Kidney glomerular epithelial cell (primary cell): ENCODE data around the gene MAPRE2.

Experiments used
- DNase-seq: peaks from one replicate; lab custom pipeline; 2025; lab: John Stamatoyannopoulos, UW

Gene MAPRE2

DNA sequence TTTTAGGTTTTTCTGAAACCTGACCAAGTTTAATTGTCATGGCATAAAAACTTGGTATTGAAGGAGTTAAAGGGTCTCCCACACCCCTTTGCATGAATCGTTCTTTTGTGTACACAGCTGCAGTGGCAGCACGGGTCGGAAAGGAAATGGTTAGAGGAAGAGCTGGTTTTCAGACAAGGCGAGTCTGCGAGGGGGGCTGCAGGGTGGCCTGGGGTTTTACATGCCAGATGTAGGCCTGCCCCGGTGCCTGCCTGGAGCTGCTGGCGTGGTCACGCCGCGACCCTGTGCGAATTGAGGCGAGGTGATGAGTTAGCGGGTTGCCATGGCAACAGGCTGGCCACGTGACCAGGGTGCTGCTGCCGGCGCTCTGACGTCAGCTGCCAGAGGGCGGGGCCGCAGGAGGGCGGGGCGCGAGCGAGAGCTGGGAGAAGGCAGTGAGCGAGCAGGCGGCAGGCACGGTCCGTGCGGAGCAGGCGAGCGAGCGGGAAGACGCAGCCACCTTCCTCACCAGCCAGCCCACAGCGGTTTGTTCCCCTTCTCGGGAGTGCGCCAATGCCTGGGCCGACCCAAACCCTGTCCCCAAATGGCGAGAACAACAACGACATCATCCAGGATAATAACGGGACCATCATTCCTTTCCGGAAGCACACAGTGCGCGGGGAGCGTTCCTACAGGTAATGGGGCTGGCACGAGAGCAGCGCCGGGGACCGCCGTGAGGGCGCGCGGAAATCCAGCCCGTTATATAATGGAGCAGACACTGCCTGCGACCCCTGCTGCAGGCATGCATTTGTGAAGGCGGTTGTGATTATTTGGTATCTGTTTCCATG, at the start of gene MAPRE2:
TSS of gene MAPRE2 (plus strand) at position 426 of the 827 bp plus-strand sequence. CDS start at position 553, 127 bp downstream.
- peak; percentile 96 for DNase-seq

DNA sequence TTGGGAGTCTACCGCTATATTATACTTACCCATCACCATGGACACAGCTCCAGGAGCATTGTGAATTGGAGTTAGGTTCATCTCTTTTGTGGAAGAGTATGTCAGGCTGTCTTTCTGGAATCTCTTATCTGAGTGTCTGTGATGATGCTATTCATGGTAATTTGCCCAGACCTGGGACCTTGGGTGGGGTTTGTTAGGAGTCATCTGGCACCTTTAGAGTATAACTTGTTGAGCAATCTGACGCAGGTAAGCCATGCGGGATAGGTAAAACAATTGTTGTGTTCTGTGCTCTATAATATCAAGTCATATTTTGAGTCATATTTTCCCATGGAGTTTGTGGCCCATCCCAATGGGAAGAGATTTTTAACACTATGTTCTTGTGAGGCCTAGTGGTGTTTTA, 49.7 kb upstream of the MAPRE2 start:
- DNase-seq = no peak

- DNase-seq = no peak
Observed at GRCh38 chr18:34993289-34993688, 47.9 kb upstream of the MAPRE2 start.

- DNase-seq = no peak
Observed at GRCh38 chr18:34995746-34996145, 45.5 kb upstream of the MAPRE2 start.

GRCh38 chr18:34998661-34999060, 42.6 kb upstream of the MAPRE2 start:
- no peak for DNase-seq

DNA sequence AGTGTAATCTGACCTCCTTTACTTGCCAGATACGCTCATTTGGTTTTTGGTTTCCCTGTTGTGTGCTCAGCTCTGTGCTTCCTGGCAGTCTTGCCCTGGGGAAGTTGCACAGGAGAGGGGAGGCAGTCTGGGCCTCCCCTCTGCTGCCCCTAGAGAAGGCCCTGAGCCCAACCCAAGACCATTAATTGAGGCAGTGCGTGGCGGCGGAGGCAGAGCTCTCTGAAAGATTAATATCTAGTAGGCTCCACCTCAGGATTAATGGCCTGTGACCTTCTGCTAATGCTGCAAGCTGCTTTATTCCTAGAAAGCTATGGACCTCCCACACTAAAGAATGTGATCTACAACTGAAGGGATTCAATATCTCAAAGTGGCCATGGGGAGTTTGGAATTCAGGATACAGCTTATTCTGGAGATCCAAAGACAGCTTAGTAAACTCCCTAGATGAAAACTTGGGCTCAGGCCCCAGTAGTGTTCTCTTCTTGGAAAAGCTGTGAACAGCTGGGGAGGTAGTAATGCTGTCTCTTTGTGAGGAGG, 41.4 kb upstream of the MAPRE2 start:
- DNase-seq = peak; percentile 43

DNA sequence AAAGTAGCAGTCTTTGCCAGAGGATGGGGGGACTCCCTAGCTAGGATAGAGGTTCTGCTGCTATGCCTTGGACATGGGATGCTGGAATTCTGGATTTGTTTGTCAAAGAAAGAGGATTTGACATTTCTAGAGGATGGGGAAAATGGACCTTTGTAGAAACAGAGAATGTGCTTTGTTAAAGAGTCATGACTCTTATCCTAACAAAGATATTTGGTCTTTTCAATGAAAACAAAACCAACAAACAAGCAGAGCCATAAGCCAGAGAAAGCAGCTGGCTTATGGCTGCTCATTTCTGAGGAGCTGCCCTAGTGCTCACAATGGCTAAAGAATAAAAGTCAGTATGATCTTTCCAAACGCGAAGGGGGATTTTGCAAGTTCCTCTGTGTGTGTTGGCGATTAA, 40.8 kb upstream of the MAPRE2 start:
- DNase-seq = no peak

- DNase-seq = no peak
Observed at GRCh38 chr18:35002120-35002519, 39.1 kb upstream of the MAPRE2 start.

- DNase-seq = peak; percentile 71
Observed at GRCh38 chr18:35005963-35006577, 35.1 kb upstream of the MAPRE2 start.

DNA sequence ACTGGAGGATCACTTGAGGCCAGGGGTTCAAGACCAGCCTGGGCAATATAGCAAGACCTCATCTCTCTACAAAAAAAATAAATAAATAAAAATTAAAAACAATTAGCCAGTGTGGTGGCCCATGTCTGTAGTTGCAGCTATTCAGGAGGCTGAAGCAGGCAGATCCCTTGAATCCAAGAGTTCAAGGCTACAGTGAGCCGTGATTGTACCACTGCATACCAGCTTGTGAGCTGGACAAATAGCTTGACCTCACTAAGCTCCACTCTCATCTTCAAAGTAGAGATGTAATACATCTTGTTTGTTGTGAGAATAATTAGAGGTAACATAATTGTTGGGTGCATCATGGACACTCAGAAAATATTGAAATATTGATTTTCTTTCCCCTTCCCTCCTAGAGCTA, 31.1 kb upstream of the MAPRE2 start:
- no peak for DNase-seq

GRCh38 chr18:35010993-35011392, 30.2 kb upstream of the MAPRE2 start:
- DNase-seq = no peak

GRCh38 chr18:35019933-35020332, 21.3 kb upstream of the MAPRE2 start:
- DNase-seq = no peak

- DNase-seq = no peak
Observed at GRCh38 chr18:35022426-35023001, 18.7 kb upstream of the MAPRE2 start.

DNA sequence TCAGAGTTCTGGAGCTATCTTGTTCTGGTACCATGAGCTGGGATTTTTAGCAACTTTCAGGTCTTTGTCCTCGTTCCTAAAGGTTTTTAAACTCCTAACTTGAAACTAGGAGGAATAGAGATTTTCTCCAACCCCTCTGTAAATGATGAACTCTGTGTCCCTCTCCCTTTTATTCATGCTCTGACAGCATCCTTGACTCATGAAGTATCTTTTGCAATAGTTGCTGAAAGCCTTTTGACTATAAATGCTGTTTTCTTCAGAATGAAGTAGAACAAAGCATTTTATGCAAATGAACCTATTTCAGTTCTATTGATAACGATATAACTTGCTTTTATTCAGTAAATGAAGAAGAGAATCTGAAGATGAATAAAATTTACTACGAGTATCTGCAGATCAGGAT, 17.0 kb upstream of the MAPRE2 start:
- no peak for DNase-seq

DNA sequence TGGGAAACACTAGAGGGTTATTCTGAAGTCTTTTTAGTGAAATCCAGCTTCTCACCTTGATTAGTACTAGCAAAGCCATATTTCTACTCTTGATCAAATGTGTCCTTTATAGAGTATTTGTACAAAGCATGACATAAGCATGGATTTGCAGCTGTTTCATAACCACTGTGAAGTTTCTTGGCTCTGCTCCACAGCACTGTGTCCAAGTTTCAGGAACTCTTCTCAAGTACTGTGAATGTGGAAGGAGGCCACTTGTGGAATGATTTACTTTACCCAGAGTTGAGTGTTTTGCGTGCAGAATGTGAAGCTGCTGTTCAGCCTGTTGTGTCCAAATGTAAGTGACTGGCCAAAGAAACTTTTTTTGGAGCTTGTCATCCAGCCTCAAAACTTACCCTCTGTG, 16.2 kb upstream of the MAPRE2 start:
- no peak for DNase-seq

- no peak for DNase-seq
Observed at GRCh38 chr18:35026407-35027061, 14.7 kb upstream of the MAPRE2 start.

DNA sequence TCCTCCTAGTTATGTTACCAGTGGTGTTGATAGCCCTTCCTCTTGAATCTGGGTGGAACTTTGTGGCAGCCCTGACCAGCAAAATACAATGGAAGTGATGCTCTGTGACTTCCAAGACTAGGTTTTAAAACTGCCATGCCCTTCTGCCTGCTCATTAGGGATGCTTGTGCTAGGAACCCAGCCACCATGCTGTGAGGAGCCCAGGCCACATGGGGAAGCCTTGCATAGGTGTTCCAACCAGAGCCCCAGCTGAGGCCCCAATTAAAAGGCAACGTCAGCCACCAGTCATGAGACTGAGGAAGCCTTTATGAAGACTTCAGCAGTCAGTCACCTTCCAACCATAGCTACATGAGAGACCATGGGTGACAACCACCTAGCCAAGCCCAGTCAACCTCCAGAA, 14.0 kb upstream of the MAPRE2 start:
- no peak for DNase-seq

DNA sequence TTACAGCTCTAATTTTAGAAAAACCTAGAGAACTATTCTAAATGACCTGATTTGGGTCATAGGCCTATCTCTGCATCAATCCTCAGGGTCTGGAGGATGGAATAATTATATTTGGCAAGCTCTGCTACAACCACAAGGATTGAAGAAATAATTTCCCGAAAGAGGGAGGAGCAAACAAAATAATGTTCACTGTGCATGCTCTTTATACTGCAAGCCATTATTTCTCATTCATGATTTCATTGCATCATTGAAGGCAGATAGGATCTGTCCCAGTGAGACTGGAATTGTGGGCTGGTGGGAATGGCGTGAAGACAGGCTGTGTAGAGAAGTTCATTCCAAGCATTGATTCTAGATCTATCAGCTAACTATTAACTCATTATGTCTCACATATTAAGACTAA, 12.7 kb upstream of the MAPRE2 start:
- DNase-seq = no peak

- DNase-seq = peak; percentile 43
Observed at GRCh38 chr18:35029103-35029502, 12.1 kb upstream of the MAPRE2 start.

- DNase-seq = no peak
Observed at GRCh38 chr18:35029770-35030169, 11.4 kb upstream of the MAPRE2 start.

- DNase-seq = no peak
Observed at GRCh38 chr18:35030277-35030989, 10.8 kb upstream of the MAPRE2 start.

GRCh38 chr18:35032113-35032512, 9.1 kb upstream of the MAPRE2 start:
- DNase-seq = no peak
